H1 (cell line): Measurements from ENCODE around the gene CS. TPM values are rescaled to one million over a fixed set of nuclear protein-coding genes. Genes with fewer than 3 reads are reported as not detected.

Experiments used
- CTCF ChIA-PET: fragments of 300-600 bp; sonication (Branson Sonifier 250); formaldehyde crosslinking; loops from one replicate; lab custom pipeline; 2021; ENCODE audit not compliant: partially characterized antibody; lab: Charles Lee
- POLR2A ChIA-PET: fragments of 300-600 bp; sonication (Branson Sonifier 250); formaldehyde crosslinking; loops from one replicate; lab custom pipeline; 2021; ENCODE audit warnings: inconsistent platforms; ENCODE audit not compliant: partially characterized antibody; lab: Charles Lee
- DNase-seq, 2 experiments: peaks; one replicate each; pipeline versions ENCODE4 v3.0.0 to v3.0.0-alpha.2; 2010 to 2022; ENCODE audit warnings: low spot score in 2 of 2, low read depth in 1 of 2, mixed read lengths in 1 of 2
- FAIRE-seq: peaks from 2 replicates; lab custom pipeline; 2011; peaks lifted over from hg19 to GRCh38; lab: Jason Lieb, UNC
- H2AFZ ChIP-seq: 2 replicates; pipeline ENCODE4 v1.8.1; 2012; ENCODE audit warnings: low read length, inconsistent platforms
- H2AK5ac ChIP-seq: 2 replicates; pipeline ENCODE4 v1.6.1; 2013; ENCODE audit warnings: low read depth, low read length
- H2BK120ac ChIP-seq: replicated peaks from 2 replicates; pipeline ENCODE3; 2013; ENCODE audit warnings: low read depth, low read length, inconsistent platforms
- H2BK12ac ChIP-seq: 2 replicates; pipeline ENCODE4 v1.6.1; 2013; ENCODE audit warnings: low read depth, low read length
- H2BK15ac ChIP-seq: 2 replicates; pipeline ENCODE4 v1.6.1; 2013; ENCODE audit warnings: low read length
- H2BK20ac ChIP-seq: 2 replicates; pipeline ENCODE4 v1.6.1; 2013; ENCODE audit warnings: low read length
- H2BK5ac ChIP-seq: 2 replicates; pipeline ENCODE4 v1.6.1; 2013; ENCODE audit warnings: low read depth, low read length
- H3K14ac ChIP-seq: 2 replicates; pipeline ENCODE4 v1.6.1; 2013; ENCODE audit warnings: inconsistent platforms; ENCODE audit not compliant: insufficient read length
- H3K18ac ChIP-seq: 2 replicates; pipeline ENCODE4 v1.6.1; 2013; ENCODE audit warnings: low read length; ENCODE audit errors: extremely low read depth
- H3K23ac ChIP-seq: 2 replicates; pipeline ENCODE4 v1.6.1; 2013; ENCODE audit warnings: inconsistent platforms; ENCODE audit not compliant: insufficient read length
- H3K23me2 ChIP-seq: 2 replicates; pipeline ENCODE4 v1.6.1; 2013; ENCODE audit warnings: low read depth, low read length
- H3K27ac ChIP-seq: 2 replicates; pipeline ENCODE4 v1.6.1; 2011; ENCODE audit warnings: low read depth, low read length, inconsistent platforms
- H3K27me3 ChIP-seq, 4 experiments: replicated peaks in 1 of 4; 1 replicate in 1 of 4; 2 replicates in 3 of 4; pipeline versions ENCODE4 v1.6.1 to v1.8.1; 2011 to 2013; ENCODE audit warnings: low read length in 3 of 4, mild to moderate bottlenecking in 3 of 4, inconsistent platforms in 2 of 4, mixed read lengths in 2 of 4, moderate library complexity in 1 of 4; ENCODE audit not compliant: control insufficient read depth in 3 of 4, insufficient read depth in 3 of 4; ENCODE audit errors: extremely low read depth in 1 of 4
- H3K36me3 ChIP-seq, 4 experiments: 2 replicates each; pipeline versions ENCODE4 v1.6.1 to v1.8.1; 2011 to 2013; ENCODE audit warnings: mild to moderate bottlenecking in 4 of 4, low read length in 3 of 4, moderate library complexity in 2 of 4, control low read depth in 1 of 4, inconsistent platforms in 1 of 4; ENCODE audit not compliant: insufficient read depth in 4 of 4, control insufficient read depth in 2 of 4
- H3K4ac ChIP-seq: replicated peaks from 2 replicates; pipeline ENCODE3; 2013; ENCODE audit warnings: low read length, low read depth, mixed read lengths, inconsistent platforms; ENCODE audit not compliant: insufficient read length
- H3K4me1 ChIP-seq, 4 experiments: replicated peaks in 1 of 4; 1 replicate in 1 of 4; 2 replicates in 3 of 4; pipeline versions ENCODE4 v1.6.1 to v1.8.1; 2011 to 2013; ENCODE audit warnings: low read length in 3 of 4, inconsistent platforms in 2 of 4, mixed read lengths in 1 of 4; ENCODE audit not compliant: insufficient read depth in 4 of 4, control insufficient read depth in 3 of 4
- H3K4me2 ChIP-seq, 2 experiments: 2 replicates each; pipeline versions ENCODE4 v1.6.1 to v1.8.1; 2011 to 2013; ENCODE audit warnings: low read depth in 2 of 2, low read length in 2 of 2, control low read depth in 1 of 2, inconsistent platforms in 1 of 2, mild to moderate bottlenecking in 1 of 2; ENCODE audit not compliant: insufficient read depth in 1 of 2
- H3K4me3 ChIP-seq, 4 experiments: fragments of 200-600, 300-600 bp in 1 of 4; sonication (generic), shearing (Covaris generic), sonication (Bioruptor Twin) in 1 of 4; 2 replicates each; pipeline versions ENCODE4 v1.5.1 to v1.8.1; 2011 to 2016; ENCODE audit warnings: low read length in 4 of 4, low read depth in 3 of 4, control low read depth in 2 of 4, inconsistent platforms in 2 of 4, mild to moderate bottlenecking in 2 of 4, mixed read lengths in 1 of 4, moderate library complexity in 1 of 4; ENCODE audit not compliant: insufficient read depth in 2 of 4; ENCODE audit errors: extremely low read depth in 1 of 4
- H3K56ac ChIP-seq: replicated peaks from 2 replicates; pipeline ENCODE3; 2013; ENCODE audit warnings: low read depth, mild to moderate bottlenecking, mixed read lengths, low read length, inconsistent platforms; ENCODE audit not compliant: insufficient read length
- H3K79me1 ChIP-seq: 2 replicates; pipeline ENCODE4 v1.6.1; 2013; ENCODE audit warnings: low read depth, low read length, control low read depth
- H3K79me2 ChIP-seq, 2 experiments: 2 replicates each; pipeline versions ENCODE4 v1.6.1 to v1.8.1; 2012 to 2013; ENCODE audit warnings: low read length in 2 of 2, mild to moderate bottlenecking in 2 of 2, inconsistent platforms in 1 of 2; ENCODE audit not compliant: insufficient read depth in 2 of 2, control insufficient read depth in 1 of 2
- H3K9ac ChIP-seq, 4 experiments: replicated peaks in 1 of 4; 1 replicate in 1 of 4; 2 replicates in 3 of 4; pipeline versions ENCODE4 v1.6.1 to v1.8.1; 2011 to 2013; ENCODE audit warnings: low read depth in 3 of 4, low read length in 3 of 4, control low read depth in 2 of 4, mild to moderate bottlenecking in 2 of 4, moderate library complexity in 2 of 4, inconsistent platforms in 1 of 4; ENCODE audit errors: extremely low read depth in 1 of 4
- H3K9me3 ChIP-seq, 2 experiments: 2 replicates each; pipeline versions ENCODE4 v1.6.1 to v1.8.1; 2012 to 2013; ENCODE audit warnings: mild to moderate bottlenecking in 2 of 2, moderate library complexity in 2 of 2, control low read depth in 1 of 2, inconsistent platforms in 1 of 2, low read depth in 1 of 2, low read length in 1 of 2, mixed read lengths in 1 of 2; ENCODE audit not compliant: insufficient read depth in 2 of 2
- H4K20me1 ChIP-seq, 2 experiments: replicated peaks in 1 of 2; 2 replicates each; pipeline versions ENCODE3 to v1.8.1; 2011 to 2013; ENCODE audit warnings: inconsistent platforms in 2 of 2, low read length in 2 of 2, mild to moderate bottlenecking in 1 of 2; ENCODE audit not compliant: insufficient read depth in 2 of 2, control insufficient read depth in 1 of 2
- H4K5ac ChIP-seq: 2 replicates; pipeline ENCODE4 v1.6.1; 2013; ENCODE audit warnings: low read length, low read depth, mixed read lengths, inconsistent platforms; ENCODE audit not compliant: insufficient read length
- H4K8ac ChIP-seq: 2 replicates; pipeline ENCODE4 v1.8.0; 2013; ENCODE audit warnings: mild to moderate bottlenecking, moderate library complexity, low read length, inconsistent platforms; ENCODE audit not compliant: insufficient read depth; ENCODE audit errors: extremely low read depth
- H4K91ac ChIP-seq: replicated peaks from 2 replicates; pipeline ENCODE3; 2013; ENCODE audit warnings: low read length, mixed read lengths, inconsistent platforms; ENCODE audit not compliant: insufficient read length
- CHD1 ChIP-seq: IDR thresholded peaks from 2 replicates; pipeline ENCODE4 v1.6.1; 2012; ENCODE audit warnings: low read depth, low read length, improper control_type of control experiment
- PHF8 ChIP-seq: fragments of 200-600 bp; sonication (generic); conservative IDR thresholded peaks from 2 replicates; pipeline ENCODE4 v1.7.1; 2012; ENCODE audit warnings: low read depth, mild to moderate bottlenecking, inconsistent platforms, low read length, moderate library complexity
- RAD21 ChIP-seq, 2 experiments: IDR thresholded peaks in 1 of 2; conservative IDR thresholded peaks in 1 of 2; 2 replicates each; pipeline ENCODE4 v1.6.1; 2011; ENCODE audit warnings: low read depth in 2 of 2, low read length in 2 of 2, improper control_type of control experiment in 1 of 2, inconsistent platforms in 1 of 2, mild to moderate bottlenecking in 1 of 2, moderate library complexity in 1 of 2
- SRF ChIP-seq: IDR thresholded peaks from 2 replicates; pipeline ENCODE4 v1.6.1; 2011; ENCODE audit warnings: mild to moderate bottlenecking, low read depth, low read length, moderate library complexity
- WGBS, 2 experiments: shearing (Covaris generic) in 1 of 2; methylation state at CpG; one replicate each; pipeline versions ENCODE4 v1.1.6 to v1.1.7; 2013 to 2015; ENCODE audit warnings: low lambda C conversion rate in 2 of 2, mixed read lengths in 2 of 2, inconsistent platforms in 1 of 2, low coverage in 1 of 2, missing lambda C conversion rate in 1 of 2; ENCODE audit not compliant: insufficient replicate concordance in 2 of 2, insufficient coverage in 1 of 2, insufficient read length in 1 of 2; ENCODE audit errors: extremely low coverage in 1 of 2, missing lambda C conversion rate in 1 of 2; 5-methylcytosine and 5-hydroxymethylcytosine counted together
- polyA plus RNA-seq, 7 experiments: library from polyadenylated mRNA; depleted of rRNA in 3 of 7; stranded (reverse) in 5 of 7; unstranded in 2 of 7; fragments of >200 nt in 5 of 7; fragments of 200-250 nt in 2 of 7; gene quantifications; 1 replicate in 5 of 7; 2 replicates in 1 of 7; 4 replicates in 1 of 7; pipeline versions ENCODE4 v1.2.1 to v1.2.3, GENCODE V29; 2011 to 2013; ENCODE audit warnings: missing spikeins in 2 of 7, mixed read lengths in 2 of 7
- total RNA-seq: library from RNA; stranded (reverse); fragmentation: NEBNext Ultra II Directional; extraction: Animal tissue kit (Norgen Biotek cat#: 25700); gene quantifications from 2 replicates; pipeline ENCODE4 v1.2.1, GENCODE V29; 2021

The CS gene
- total and polyA plus RNA-seq, 2 of the 8 experiments (the other 6 are each of a cell fraction or from before 2014, with no cell fraction given) = 96.6 to 238 TPM

GRCh38 chr12:56229082-56229481 lies 71.0 kb downstream of the CS start:
- Histone ChIP-seq H3K4me2 (no peak overlapping the region), H4K91ac (no peak overlapping the region)
- CTCF ChIA-PET = interaction anchor here (0.6 to 10.5 kb wide), 3 partner anchors 22 to 134 kb away, joined by 3 to 72 read pairs (median 11); partner anchors contain the start of gene ANKRD52

More at GRCh38 chr12:56229082-56229481, 71.0 kb downstream of the CS start:
- Histone ChIP-seq H2BK5ac (no peak overlapping the region), H3K27ac (no peak overlapping the region), H3K23me2 (peaks cover 7% of the 10 kb centered on the region), H2BK12ac (no peak overlapping the region), H4K20me1 (no peaks in the 10 kb centered on the region), H4K5ac (no peak overlapping the region), H3K18ac (no peak overlapping the region), H3K4me1 (peaks cover 0 to 9% (median 1%) of the 10 kb centered on the region in 4 experiments; a peak in 4 of 7 replicates), H2BK20ac (no peak overlapping the region), H3K27me3 (no peaks in the 10 kb centered on the region), H3K14ac (no peak overlapping the region), H3K56ac (no peak overlapping the region), H3K9me3 (no peaks in the 10 kb centered on the region), H3K79me1 (peaks cover 2% of the 10 kb centered on the region), H4K8ac (no peak overlapping the region), H2BK15ac (no peak overlapping the region), H3K4me3 (no peak overlapping the region), H2AFZ (no peak overlapping the region), H3K36me3 (peaks cover 0 to 4% (median 1%) of the 10 kb centered on the region in 4 experiments; a peak in 1 of 8 replicates), H3K23ac (no peak overlapping the region), H3K4ac (no peak overlapping the region)
- FAIRE-seq (no peak), DNase-seq (no peak)
- POLR2A ChIA-PET = interaction anchor here (1.3 to 1.5 kb wide), 3 partner anchors 9 to 70 kb away, joined by 3 to 4 read pairs (median 4); no protein-coding TSS in a partner anchor
- WGBS, 2 experiments = 87% methylated on average over 5 of the region's 7 CpGs; no CpG with 5 or more reads in 1 of the 2 experiments
- TF ChIP-seq SRF = no peak
- TF ChIP-seq RAD21 (IDR thresholded peaks at IDR 0.05 in 1 of 2, conservative IDR thresholded peaks at IDR 0.05 in 1 of 2; ENCODE audit: low read depth in 2 of 2, low read length in 2 of 2) = no peak
- TF ChIP-seq PHF8 = no peak
- no peak for TF ChIP-seq CHD1
- TF ChIP-seq, all 59 proteins: peak for 0
- no peak overlapping the region for H3K9ac ChIP-seq
- H3K79me2 ChIP-seq = no peaks in the 10 kb centered on the region
- no peak overlapping the region for H2AK5ac ChIP-seq
- H2BK120ac ChIP-seq = no peak overlapping the region
